Activated naive CD4-positive, alpha-beta T cell treated with anti-CD3 and anti-CD28 coated beads, Interleukin-2, amount 50 U/mL, for 72 hours (primary cell): ENCODE data around the gene DPY19L3. TPM values are rescaled to one million over a fixed set of nuclear protein-coding genes. Genes with fewer than 3 reads are reported as not detected.
"Not testable (repeated sequence)": the region's sequence is repeated elsewhere in the genome, so short reads cannot be mapped to it uniquely, and the experiment has no call there.

ENCODE experiments used
- ATAC-seq, 2 donors: fragments of 150-1000 bp; cut with Tn5 transposase; 2 replicates each; pipeline ENCODE4 v1.10.0; 2021; ENCODE audit warnings: mild to moderate bottlenecking in 2 of 2, moderate library complexity in 2 of 2
- DNase-seq, 2 donors: peaks; one replicate each; pipeline ENCODE4 v3.0.0; 2021 to 2022; ENCODE audit warnings: low spot score in 2 of 2
- H3K27ac Mint-ChIP-seq, 2 donors: one replicate each; pipeline ENCODE4 v1.8.0; 2022; ENCODE audit warnings: mild to moderate bottlenecking in 2 of 2, mixed read lengths in 2 of 2
- H3K36me3 Mint-ChIP-seq, 2 donors: one replicate each; pipeline ENCODE4 v1.8.0; 2022; ENCODE audit warnings: mixed read lengths in 2 of 2
- H3K9me3 Mint-ChIP-seq, 2 donors: one replicate each; pipeline ENCODE4 v1.8.0; 2022; ENCODE audit warnings: mixed read lengths in 2 of 2
- total RNA-seq, 2 donors: library from RNA; stranded (reverse); gene quantifications; one replicate each; pipeline ENCODE4 v1.2.3, GENCODE V29; 2022

DPY19L3 gene, protein sequence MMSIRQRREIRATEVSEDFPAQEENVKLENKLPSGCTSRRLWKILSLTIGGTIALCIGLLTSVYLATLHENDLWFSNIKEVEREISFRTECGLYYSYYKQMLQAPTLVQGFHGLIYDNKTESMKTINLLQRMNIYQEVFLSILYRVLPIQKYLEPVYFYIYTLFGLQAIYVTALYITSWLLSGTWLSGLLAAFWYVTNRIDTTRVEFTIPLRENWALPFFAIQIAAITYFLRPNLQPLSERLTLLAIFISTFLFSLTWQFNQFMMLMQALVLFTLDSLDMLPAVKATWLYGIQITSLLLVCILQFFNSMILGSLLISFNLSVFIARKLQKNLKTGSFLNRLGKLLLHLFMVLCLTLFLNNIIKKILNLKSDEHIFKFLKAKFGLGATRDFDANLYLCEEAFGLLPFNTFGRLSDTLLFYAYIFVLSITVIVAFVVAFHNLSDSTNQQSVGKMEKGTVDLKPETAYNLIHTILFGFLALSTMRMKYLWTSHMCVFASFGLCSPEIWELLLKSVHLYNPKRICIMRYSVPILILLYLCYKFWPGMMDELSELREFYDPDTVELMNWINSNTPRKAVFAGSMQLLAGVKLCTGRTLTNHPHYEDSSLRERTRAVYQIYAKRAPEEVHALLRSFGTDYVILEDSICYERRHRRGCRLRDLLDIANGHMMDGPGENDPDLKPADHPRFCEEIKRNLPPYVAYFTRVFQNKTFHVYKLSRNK
- total RNA-seq, result 10 to 100 TPM; 15.4 to 22.2 TPM

DNA sequence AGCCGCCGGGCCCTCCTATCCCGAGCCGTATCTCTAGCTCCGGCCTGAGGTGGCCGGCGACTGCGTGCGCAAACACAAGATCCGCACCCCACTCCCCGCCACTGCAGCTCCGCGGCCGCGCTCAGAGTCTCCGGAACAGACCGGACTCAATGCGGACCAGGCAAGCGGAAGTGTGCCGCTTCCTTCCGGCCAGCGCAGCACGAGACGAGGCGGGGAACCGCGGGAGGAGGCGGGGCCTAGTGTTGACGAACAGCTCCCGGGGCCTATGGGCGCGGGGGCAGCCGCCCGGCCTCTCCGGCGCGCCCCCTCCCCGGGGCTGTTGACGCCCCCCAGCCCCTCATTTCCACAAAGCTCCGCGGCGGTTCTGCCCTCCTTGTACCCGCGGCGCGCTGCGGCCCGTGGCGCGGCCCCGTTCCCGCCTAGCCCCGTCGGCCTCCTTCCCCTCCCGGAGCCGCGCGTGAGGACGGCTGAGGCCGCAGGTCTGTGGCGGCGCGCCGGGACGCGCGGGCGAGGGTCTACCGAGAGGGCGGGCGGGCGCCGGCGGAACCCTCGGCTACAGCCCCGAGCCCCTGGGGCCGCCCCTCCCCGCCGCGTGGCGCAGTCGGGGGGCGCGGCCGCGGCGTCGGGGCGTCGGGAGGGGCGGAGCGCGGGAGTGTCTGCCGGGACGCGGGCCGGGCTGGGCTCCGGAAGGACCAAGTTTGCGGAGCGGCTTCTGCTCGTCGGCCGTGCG lies at the start of gene DPY19L3:
Gene DPY19L3, plus strand, starts transcription at position 340 of the 730 bp plus-strand sequence. CDS start 2,484 bp downstream, outside the sequence.
- H3K9me3 Mint-ChIP-seq, result no peaks in the 10 kb centered on the region
- peaks cover 0 to 5% of the 10 kb centered on the region in 2 donors for H3K36me3 Mint-ChIP-seq
- H3K27ac Mint-ChIP-seq, result peak within 1 kb of the TSS; percentile 88 to 93
- peak; percentile 92 to 94 for DNase-seq
- peak; percentile 96 to 98 for ATAC-seq

DNA sequence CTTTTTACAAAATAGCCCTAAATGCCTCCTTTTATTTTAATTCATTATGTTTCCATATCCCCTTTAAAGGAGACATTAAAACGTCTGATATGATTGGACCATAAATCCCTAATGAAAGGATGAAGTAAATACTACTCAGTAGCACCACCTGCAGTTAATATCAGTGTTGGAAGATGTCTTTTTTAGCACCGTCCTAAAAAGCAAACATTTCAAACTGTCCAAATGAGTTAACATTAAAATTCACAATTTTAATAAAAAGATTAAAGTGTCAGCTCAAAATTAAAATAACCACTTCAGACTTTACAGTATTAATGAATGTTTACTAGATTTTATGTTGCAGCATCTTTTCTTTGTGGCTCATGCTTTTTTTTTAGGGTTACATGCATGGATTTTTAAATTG lies 47.9 kb upstream of the DPY19L3 start:
- peaks cover 5 to 6% of the 10 kb centered on the region in 2 donors for H3K9me3 Mint-ChIP-seq
- ATAC-seq, result no peak
- DNase-seq, result no peak
- H3K36me3 Mint-ChIP-seq, result peaks cover 31 to 45% of the 10 kb centered on the region in 2 donors
- no peak overlapping the region for H3K27ac Mint-ChIP-seq

DNA sequence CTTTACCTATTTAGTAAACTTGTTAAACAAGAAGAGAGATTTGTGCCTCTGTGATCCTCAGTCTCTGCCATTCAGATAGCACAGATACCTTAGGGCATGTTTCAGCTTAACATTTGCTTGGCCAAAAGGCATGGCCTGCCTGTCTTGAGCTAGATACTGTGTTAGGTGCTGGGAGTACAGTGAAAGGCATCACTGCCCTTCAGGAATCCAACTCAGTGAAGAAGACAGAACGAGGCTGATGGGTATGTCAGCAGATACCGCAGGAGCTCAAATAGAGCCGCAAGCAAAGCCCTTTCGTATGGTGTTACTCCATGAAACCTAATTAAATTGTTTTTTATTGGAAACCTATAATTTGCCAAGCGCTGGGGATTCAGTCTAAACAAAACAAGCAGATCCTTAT lies 47.2 kb upstream of the DPY19L3 start:
- peaks cover 26 to 40% of the 10 kb centered on the region in 2 donors for H3K36me3 Mint-ChIP-seq
- H3K27ac Mint-ChIP-seq, result no peak overlapping the region
- DNase-seq (no peak), ATAC-seq (no peak)
- H3K9me3 Mint-ChIP-seq, result peaks cover 5 to 6% of the 10 kb centered on the region in 2 donors

DNA sequence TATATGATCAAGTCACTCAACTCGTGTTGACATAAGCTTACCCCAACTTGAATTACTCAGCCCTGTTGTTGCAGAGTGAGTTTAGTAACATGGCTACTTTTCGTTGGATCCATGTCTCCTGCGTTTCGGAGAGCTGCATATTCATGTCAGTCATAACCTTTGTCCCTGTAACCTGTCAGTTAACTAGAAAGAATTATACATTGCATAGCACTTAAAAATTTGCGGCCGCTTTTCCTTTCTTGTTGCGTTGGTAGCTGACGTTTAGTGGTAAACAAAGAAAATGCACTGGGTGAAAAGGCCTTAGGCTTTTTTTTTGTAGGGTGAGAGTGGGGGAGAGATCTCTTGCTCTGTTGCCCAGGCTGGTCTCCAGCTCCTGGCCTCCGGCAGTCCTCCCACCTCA lies 46.0 kb upstream of the DPY19L3 start:
- no peak for DNase-seq
- Mint-ChIP-seq H3K27ac (no peak overlapping the region), H3K36me3 (peaks cover 21 to 33% of the 10 kb centered on the region in 2 donors), H3K9me3 (no peaks in the 10 kb centered on the region)
- no peak for ATAC-seq

DNA sequence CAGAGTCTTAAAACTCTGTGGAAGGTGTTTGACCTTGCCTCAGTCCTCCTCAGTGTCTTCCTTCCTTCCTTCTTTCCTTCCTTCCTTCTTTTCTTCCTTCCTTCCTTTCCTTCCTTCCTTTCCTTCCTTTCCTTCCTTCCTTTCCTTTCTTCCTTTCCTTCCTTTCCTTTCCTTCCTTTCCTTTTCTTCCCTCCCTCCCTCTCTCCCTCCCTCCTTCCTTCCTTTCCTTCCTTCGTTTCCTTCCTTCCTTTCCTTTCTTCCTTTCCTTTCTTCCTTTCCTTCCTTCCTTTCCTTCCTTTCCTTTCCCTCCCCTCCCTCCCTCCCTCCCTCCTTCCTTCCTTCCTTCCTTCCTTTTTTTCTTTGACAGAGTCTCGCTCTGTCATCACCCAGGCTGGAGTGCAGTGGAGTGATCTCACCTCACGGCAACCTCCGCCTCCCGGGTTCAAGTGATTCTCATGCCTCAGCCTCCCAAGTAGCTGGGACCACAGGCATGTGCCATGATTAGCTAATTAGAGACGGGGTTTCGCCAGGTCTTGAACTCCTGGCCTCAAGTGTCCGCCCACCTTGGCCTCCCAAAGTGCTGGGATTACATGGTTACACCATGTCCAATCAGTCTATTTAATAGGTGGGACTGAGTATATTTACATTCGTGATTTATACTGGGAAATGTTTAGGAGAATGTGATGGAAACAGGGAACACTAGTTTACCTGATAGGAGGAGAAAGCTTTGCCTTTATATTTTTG lies 43.8 kb upstream of the DPY19L3 start:
- no peak for ATAC-seq
- DNase-seq, result no peak
- H3K9me3 Mint-ChIP-seq, result no peaks in the 10 kb centered on the region
- peaks cover 22 to 24% of the 10 kb centered on the region in 2 donors for H3K36me3 Mint-ChIP-seq
- H3K27ac Mint-ChIP-seq, result peak overlapping the region; percentile 2 to 81

DNA sequence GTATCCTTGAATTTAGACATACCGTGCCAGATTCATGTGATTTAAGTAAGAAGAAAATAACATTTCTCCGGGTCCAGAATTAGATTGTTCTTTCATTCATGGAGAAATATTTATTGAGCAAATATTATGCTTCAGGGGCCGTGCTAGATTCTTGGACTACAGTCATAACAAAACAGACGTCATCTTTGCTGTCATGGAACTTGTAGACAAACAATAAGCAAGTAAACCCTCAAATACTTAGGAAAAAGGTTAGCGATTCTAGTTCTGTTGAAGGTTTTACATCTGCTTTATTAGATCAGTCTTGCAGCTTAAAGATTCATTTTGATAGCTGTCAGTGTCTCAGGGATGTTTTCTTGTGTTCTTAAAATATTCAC lies 43.3 kb upstream of the DPY19L3 start:
- peak overlapping the region in 1 of 2 donors; percentile 2 for H3K27ac Mint-ChIP-seq
- DNase-seq (no peak), ATAC-seq (no peak)
- peaks cover 27 to 28% of the 10 kb centered on the region in 2 donors for H3K36me3 Mint-ChIP-seq
- H3K9me3 Mint-ChIP-seq, result no peaks in the 10 kb centered on the region

DNA sequence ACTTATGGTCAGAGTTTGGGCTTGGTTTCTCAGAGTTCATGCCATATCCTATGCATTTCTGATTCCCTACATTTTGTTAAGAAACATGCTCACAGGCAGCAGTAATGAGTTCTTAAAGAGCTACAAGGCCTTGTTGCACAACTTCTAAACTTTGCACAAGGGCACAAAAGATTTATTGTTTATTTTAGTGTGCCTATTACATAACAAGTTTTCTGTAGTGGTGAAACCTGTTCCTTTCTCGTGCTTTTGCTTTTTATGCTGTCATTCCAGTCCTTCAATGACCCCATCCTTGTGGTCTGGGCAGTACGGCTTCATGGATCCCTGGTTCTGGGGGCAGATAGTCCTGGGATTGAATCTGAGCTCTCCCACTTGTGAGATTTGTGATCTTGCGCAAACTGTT lies 42.4 kb upstream of the DPY19L3 start:
- Mint-ChIP-seq H3K36me3 (peaks cover 26 to 27% of the 10 kb centered on the region in 2 donors), H3K9me3 (no peaks in the 10 kb centered on the region), H3K27ac (peak overlapping the region; percentile 2 to 39)
- ATAC-seq (no peak), DNase-seq (no peak)

DNA sequence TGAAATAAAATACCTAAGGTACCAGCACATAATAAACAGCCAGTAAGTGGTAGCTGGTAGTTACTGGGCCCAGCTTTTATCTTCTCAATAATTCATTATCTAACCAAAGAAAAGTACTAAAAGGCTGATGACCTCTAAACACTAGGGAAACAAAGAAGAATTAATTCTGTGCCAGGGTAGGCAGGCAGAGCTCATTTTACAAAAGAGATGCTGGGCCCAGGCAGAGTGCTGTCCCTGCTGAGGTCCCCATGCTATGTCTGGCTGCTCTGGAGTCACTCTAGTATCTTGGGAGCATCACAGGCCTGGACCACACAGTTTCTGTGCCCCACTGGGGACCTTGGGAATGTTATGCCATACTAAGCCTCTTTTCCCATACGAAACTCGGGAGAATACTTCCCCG lies 41.9 kb upstream of the DPY19L3 start:
- Mint-ChIP-seq H3K36me3 (peaks cover 22 to 27% of the 10 kb centered on the region in 2 donors), H3K9me3 (no peaks in the 10 kb centered on the region), H3K27ac (peak overlapping the region in 1 of 2 donors; percentile 75)
- ATAC-seq (no peak), DNase-seq (no peak)

DNA sequence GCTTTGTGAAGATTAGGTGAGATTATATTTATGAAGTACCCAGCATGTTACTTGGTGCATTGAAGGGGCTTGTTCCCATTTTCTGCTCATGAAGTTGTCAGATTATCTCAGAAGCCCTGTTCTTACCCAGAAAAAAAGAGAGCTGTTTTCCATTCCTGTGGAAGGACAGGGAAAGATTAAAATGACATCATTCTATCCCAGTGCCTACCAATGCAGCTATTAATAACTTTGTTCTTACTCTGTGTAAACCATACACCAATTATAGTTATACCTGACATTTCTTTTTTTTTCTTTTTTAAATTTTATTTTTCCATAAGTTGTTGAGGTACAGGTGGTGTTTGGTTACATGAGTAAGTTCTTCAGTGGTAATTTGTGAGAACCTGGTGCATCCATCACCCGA lies 41.5 kb upstream of the DPY19L3 start:
- peak overlapping the region in 1 of 2 donors; percentile 75 for H3K27ac Mint-ChIP-seq
- DNase-seq (no peak), ATAC-seq (no peak)
- H3K9me3 Mint-ChIP-seq, result no peaks in the 10 kb centered on the region
- H3K36me3 Mint-ChIP-seq, result peaks cover 22 to 27% of the 10 kb centered on the region in 2 donors

DNA sequence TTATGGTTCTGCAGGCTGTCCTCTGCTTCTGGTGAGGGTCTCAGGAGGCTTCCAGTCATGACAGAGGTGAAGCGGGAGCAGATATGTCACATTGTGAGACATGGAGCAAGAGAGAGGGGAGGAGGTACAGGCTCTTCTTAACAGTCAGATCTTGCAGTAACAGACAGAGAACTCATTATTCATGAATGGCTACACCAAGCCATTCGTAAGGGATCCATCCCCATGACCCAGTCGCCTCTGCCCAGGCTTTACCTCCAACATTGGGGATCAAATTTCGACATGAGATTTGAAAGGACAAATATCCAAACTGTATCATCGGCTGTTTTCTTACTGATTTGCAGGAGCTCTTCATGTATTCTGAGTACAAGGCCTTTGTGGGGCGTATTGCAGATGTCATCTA lies 38.5 kb upstream of the DPY19L3 start:
- Mint-ChIP-seq H3K9me3 (no peaks in the 10 kb centered on the region), H3K36me3 (peaks cover 35 to 44% of the 10 kb centered on the region in 2 donors), H3K27ac (no peak overlapping the region)
- no peak for DNase-seq
- ATAC-seq, result no peak

DNA sequence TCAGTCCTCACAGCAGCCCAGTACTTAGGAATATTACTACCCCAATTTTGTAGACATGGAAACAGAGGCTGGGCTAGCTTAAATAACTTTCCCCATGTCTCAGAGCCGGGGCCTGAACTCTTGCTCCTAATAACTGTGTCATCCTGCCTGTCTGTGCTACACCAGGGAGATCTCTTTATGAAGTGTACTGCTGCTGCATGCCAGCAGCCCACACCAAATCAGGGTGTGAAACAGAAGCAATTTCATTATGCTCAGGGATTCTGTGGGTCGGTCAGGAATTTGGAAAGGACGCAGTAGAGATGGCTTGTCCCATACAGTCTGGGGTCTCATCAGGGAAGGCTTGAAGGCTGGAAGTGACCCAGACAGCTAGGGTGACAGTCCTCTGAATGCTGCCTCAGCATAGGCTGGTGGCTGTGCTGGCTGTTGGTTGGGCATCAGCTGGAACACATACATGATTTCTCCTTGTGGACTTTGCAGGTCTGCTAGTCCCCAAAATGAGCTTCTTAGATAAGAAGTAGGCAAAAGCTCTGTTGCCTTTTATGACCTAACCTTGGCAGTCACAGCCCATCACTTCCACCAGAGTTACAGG lies 37.5 kb upstream of the DPY19L3 start:
- ATAC-seq (no peak), DNase-seq (no peak)
- Mint-ChIP-seq H3K36me3 (peaks cover 39 to 51% of the 10 kb centered on the region in 2 donors), H3K27ac (no peak overlapping the region), H3K9me3 (no peaks in the 10 kb centered on the region)

DNA sequence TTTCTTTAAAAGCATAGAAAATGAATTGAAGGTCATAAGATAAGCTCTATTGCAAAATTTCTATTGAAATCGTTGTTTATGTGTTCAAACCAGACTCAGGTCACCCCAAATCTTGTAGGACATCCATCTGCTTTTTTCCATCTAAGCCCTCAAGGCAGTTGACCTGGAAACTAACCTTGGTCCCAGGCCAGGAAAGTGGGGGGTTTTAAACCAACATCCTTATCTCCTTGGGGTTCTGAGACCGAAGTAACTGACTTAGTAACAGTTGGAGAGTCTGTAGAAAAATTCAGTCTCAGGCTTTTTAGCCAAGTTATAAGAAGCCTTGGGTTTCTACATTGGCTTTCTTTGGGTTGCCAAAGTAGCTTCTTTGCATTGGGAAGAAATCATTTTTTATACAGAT lies 36.8 kb upstream of the DPY19L3 start:
- no peak for ATAC-seq
- Mint-ChIP-seq H3K36me3 (peaks cover 34 to 45% of the 10 kb centered on the region in 2 donors), H3K27ac (no peak overlapping the region), H3K9me3 (no peaks in the 10 kb centered on the region)
- no peak for DNase-seq

DNA sequence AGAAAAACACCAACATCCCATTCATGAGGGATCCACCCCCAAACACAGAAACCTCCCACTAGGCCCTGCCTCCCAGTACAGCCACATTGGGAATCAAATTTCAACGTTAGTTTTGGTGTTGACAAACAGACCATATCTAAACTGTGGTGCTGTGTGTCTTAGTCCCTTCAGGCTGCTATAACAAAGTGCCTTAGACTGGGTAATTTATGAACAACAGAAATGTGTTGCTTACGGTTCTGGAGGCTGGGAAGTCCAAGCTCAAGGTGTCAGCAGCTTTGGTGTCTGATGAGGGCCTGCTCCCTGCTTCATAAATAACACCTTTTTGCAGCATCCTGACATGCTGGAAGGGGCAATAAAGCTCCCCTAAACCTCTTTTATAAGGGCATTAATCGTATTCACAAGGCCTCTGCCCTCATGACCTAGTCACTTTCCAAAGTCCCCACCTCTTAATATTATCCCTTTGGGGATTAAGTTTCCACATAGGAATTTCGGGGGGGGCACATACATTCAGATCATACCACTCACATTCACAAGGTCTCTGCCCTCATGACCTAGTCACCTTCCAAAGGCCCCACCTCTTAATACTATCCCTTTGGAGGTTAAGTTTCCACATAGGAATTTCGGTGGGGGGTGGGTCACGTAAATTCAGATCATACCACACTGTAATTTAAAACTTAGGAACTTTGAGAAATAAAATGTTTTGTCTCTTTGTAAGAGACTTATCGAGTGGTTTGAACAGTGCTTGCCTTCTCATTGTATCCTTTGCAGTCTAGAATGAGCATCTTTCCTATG lies 32.6 kb upstream of the DPY19L3 start:
- no peak overlapping the region for H3K27ac Mint-ChIP-seq
- DNase-seq (no peak), ATAC-seq (no peak)
- peaks cover 12 to 36% of the 10 kb centered on the region in 2 donors for H3K36me3 Mint-ChIP-seq
- no peaks in the 10 kb centered on the region for H3K9me3 Mint-ChIP-seq

DNA sequence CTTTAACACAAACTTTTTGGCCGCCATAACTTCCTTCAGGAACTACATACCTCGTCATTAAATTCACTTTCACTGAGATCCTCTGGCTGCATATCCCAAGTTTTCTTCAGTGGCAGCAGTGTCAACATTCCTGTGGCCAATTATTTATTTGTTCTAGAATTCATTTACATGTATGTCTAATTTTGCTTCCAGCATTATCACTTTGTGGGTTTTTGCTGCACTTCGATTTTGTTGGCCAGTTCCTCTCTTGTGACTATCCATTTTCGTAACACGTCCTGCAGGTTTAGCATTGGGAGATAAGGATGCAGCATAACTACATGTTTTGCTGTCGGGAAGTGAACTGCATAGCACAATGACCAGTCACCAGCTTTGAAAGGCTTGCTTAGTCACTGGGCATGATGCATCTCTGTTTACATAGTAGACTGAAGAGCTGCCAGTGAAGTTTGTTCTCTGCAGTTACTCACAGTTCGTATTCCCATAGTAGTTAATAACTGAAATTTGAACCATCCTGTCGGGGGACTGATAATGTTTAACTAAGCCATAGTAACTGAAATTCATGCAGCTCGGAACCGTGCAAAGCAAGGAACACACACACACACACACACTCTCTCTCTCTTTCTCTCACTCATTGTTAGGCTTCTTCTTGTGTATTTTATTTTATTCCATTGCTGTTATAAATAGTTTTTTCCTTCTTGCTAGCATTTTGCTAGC lies 31.8 kb upstream of the DPY19L3 start:
- Mint-ChIP-seq H3K36me3 (peaks cover 12 to 36% of the 10 kb centered on the region in 2 donors), H3K27ac (no peak overlapping the region), H3K9me3 (no peaks in the 10 kb centered on the region)
- DNase-seq (no peak), ATAC-seq (no peak)

DNA sequence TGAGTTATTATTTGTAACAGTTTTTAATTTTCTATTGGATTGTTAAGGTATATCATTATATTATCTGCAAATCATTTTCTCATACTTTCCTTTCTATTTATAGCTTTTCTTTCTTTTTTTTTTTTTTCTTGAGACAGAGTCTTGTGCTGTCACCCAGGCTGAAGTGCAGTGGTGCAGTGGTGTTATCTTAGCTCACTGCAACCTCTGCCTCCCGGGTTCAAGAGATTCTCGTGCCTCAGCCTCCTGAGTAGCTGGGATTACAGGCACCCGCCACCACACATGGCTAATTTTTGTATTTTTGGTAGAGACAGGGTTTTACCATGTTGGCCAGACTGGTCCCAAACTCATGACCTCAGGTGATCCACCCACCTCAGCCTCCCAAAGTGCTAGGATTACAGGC lies 31.2 kb upstream of the DPY19L3 start:
- H3K36me3 Mint-ChIP-seq, result peaks cover 12 to 32% of the 10 kb centered on the region in 2 donors
- H3K9me3 Mint-ChIP-seq, DNase-seq, ATAC-seq, H3K27ac Mint-ChIP-seq: not testable (repeated sequence)
